Heart right ventricle (tissue), 16 donors: ENCODE measurements around the gene ULK1. TPM values are rescaled to one million over a fixed set of nuclear protein-coding genes. Genes with fewer than 3 reads are reported as not detected.

Experiments used
- ATAC-seq, 8 donors: fragments of 200-7000 bp; cut with Tn5 transposase; one replicate each; pipeline ENCODE4 v1.9.1; 2020; ENCODE audit warnings: mild to moderate bottlenecking in 8 of 8, moderate library complexity in 8 of 8, moderate number of reproducible peaks in 1 of 8
- DNase-seq, 2 donors: peaks; one replicate each; pipeline ENCODE4 v3.0.0-alpha.2; 2020
- H3K27ac ChIP-seq, 10 donors: fragments of 200-600 bp; sonication (generic) in 2 of 10; one replicate each; pipeline versions ENCODE4 v1.5.0 to v1.8.0; 2020 to 2022; ENCODE audit warnings: mild to moderate bottlenecking in 3 of 10
- H3K27me3 ChIP-seq, 7 donors: fragments of 200-600 bp; one replicate each; pipeline ENCODE4 v1.8.0; 2021 to 2022; ENCODE audit warnings: mild to moderate bottlenecking in 2 of 7
- H3K36me3 ChIP-seq, 9 donors: fragments of 200-600 bp; sonication (generic) in 1 of 9; one replicate each; pipeline versions ENCODE4 v1.5.0 to v1.8.0; 2020 to 2022; ENCODE audit warnings: mild to moderate bottlenecking in 2 of 9
- H3K4me1 ChIP-seq, 9 donors: fragments of 200-600 bp; sonication (generic) in 1 of 9; one replicate each; pipeline versions ENCODE4 v1.5.0 to v1.8.0; 2020 to 2022; ENCODE audit warnings: mild to moderate bottlenecking in 4 of 9
- H3K4me3 ChIP-seq, 10 donors: fragments of 200-600 bp; sonication (generic) in 2 of 10; one replicate each; pipeline versions ENCODE4 v1.5.0 to v1.8.0; 2020 to 2022; ENCODE audit warnings: mild to moderate bottlenecking in 7 of 10, moderate library complexity in 2 of 10
- H3K9me3 ChIP-seq, 11 donors: fragments of 200-600 bp in 10 of 11; sonication (generic) in 2 of 11; one replicate each; pipeline versions ENCODE4 v1.5.0 to v1.8.0; 2013 to 2022; ENCODE audit warnings: mild to moderate bottlenecking in 2 of 11, control low read depth in 1 of 11, moderate library complexity in 1 of 11
- CTCF ChIP-seq, 9 donors: fragments of 200-600 bp; sonication (generic) in 2 of 9; IDR thresholded peaks; one replicate each; pipeline versions ENCODE4 v1.5.0 to v1.8.0; 2021 to 2022; ENCODE audit warnings: antibody characterized with exemption in 9 of 9, mild to moderate bottlenecking in 5 of 9, moderate library complexity in 1 of 9
- WGBS, 2 donors: extraction: QIAGEN DNeasy Blood & Tissue Kit; methylation state at CpG; one replicate each; pipeline ENCODE4 v1.1.7; 2013; ENCODE audit warnings: inconsistent platforms in 1 of 2; 5-methylcytosine and 5-hydroxymethylcytosine counted together
- intact Hi-C, 10 donors: fragments of 100-400 bp; cut with DNase I; formaldehyde crosslinking; loops; one replicate each; pipeline versions ENCODE4 v1.11.1 to v1.14.2; 2022
- polyA plus RNA-seq, 2 donors: library from polyadenylated mRNA; stranded (reverse); fragments of 200-250 nt; gene quantifications; one replicate each; pipeline ENCODE4 v1.2.3, GENCODE V29; 2013
- total RNA-seq, 10 donors: library from RNA; stranded (reverse); fragmentation: NEBNext Ultra II Directional in 3 of 10; extraction: Animal tissue kit (Norgen Biotek cat#: 25700) in 3 of 10; gene quantifications; one replicate each; pipeline versions ENCODE4 v1.2.1 to v1.2.4, GENCODE V29; 2021 to 2023
- donor health status: Arrhythmogenic right ventricular cardiomyopathy.
- donor health status: ischemic (EF 13 %, LVEDD 7.1; RV severe dilation, severe dysfunction).
- donor health status: healthy with polysubstance abuse.
- donor health status: DM: no; HTN: yes; CAD: no.
- donor health status: DM: no; HTN: no; CAD: no.
- donor health status: ischemic (EF 25% LVEDD 6.9; RV normal size, moderate dysfunction).
- donor health status: ischemic (EF 25% LVEDD 5.7; RV mildly dilated, moderate dysfunction).
- donor health status: healthy.
- donor health status: DM: yes; HTN: yes; CAD: no.
- donor health status: Ischemic cardiomyopathy.
- donor health status: ischemic (EF 35%, LVEDD 5.7; RV mildly dilated, moderate dysfunction).
- donor health status: nonischemic (EF 11% LVEDD 7.7; RV severe dilation, severe dysfunction).
- donor health status: DM: yes; HTN: yes; CAD: no.
- donor health status: PGD.
- donor health status: ischemic (EF 29% LVEDD 5.4; RV normal size, mild dysfunction).
- donor health status: nonischemic (EF 23%, LVEDD 6.1; RV moderate dilation, normal function).

Gene ULK1
- total and polyA plus RNA-seq, 12 donors: 10.7 to 77.7 (median 48.6) TPM

DNA sequence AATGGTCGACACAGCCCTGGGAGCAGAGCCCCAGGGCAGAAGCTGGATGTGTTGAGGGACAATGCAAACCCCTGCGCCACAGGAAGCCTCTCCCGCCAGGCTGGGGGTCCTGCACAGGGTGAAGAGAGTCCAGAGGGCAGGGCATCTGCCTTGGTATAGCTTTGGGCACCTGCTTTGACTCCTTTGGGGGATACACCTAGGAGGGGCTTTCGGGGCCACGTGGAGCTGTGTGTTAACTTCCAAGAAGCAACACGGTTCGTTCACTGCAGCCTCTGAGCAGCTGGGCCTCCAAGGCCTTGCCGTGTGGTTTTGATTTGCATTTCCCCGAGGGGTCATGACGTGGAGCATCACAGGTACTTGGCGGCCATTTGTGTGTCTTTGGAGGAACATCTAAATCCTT is 28.8 kb downstream of the ULK1 start:
- intact Hi-C loops: no loop called here
- no peak for TF ChIP-seq CTCF (IDR thresholded peaks at IDR 0.05)
- Histone ChIP-seq H3K27me3 (no peaks in the 10 kb centered on the region), H3K4me3 (no peak overlapping the region), H3K9me3 (no peaks in the 10 kb centered on the region), H3K36me3 (peaks cover 0 to 41% (median 24%) of the 10 kb centered on the region in 9 donors), H3K27ac (peak overlapping the region in 6 of 10 donors; percentile 65 to 82 (median 76)), H3K4me1 (peaks cover under 1 to 44% (median 11%) of the 10 kb centered on the region in 9 donors)
- ATAC-seq: no peak
- DNase-seq: no peak
- WGBS, 2 donors: 88 to 90% methylated on average over 11 of the region's 11 CpGs

DNA sequence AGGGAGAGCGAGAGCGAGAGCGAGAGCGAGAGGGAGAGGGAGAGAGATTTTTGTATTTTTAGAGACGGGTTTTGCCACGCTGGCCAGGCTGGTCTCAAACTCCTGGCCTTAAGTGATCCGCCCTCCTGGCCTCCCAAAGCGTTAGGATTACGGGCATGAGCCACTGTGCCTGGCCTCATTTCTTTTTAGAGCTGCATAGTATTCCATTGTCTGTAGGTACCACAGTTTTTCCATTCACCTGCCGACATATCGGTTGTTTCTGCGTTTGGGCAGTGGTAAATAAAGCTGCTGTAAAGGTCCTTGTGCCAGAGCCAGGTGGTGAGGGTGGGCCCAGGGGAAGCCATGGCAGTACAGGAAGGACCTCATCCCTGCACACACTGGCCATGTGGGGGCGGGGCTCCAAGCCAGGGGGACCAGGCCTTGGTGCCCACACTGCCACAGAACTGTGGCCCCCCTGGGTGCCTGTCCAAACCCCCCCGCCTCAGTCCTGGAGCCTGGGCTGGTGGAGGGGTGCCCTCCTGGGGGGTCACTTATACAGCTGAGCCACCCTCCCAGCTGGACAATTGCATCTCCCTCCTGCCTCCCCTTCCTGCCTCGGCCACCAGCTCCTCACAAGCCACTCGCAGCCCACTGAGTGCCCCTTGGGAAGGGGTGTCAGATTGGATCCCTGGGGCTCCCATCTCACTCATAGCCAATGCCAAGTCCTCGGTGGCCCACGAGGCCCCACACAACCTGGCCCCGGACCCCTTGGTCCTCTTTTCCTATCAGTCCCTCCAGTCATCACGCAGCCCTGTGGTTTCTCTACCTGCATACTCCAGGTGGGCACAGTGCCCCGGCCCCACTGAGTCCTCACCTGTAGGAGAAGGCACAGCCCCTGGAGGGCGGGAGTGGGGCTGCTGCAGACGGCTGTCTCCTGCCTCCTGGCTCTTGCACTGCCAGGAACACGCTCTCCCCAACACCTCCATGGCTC is 33.0 kb downstream of the ULK1 start:
- Histone ChIP-seq H3K9me3 (no peaks in the 10 kb centered on the region), H3K27ac (no peak overlapping the region), H3K27me3 (no peaks in the 10 kb centered on the region), H3K4me1 (peaks cover 5 to 47% (median 24%) of the 10 kb centered on the region in 9 donors), H3K36me3 (peaks cover 0 to 18% (median 8%) of the 10 kb centered on the region in 9 donors), H3K4me3 (peak overlapping the region in 1 of 10 donors; percentile 70)
- TF ChIP-seq CTCF (IDR thresholded peaks at IDR 0.05): no peak
- WGBS, 2 donors: 80 to 93% methylated on average over 22 to 24 of the region's 24 CpGs
- ATAC-seq (no peak), DNase-seq (no peak)
- intact Hi-C loops: loop anchor here in 5 of 10 donors (1.0 to 5.0 kb wide), 4 partner anchors 31 to 95 kb away; partner anchors contain the start of gene ULK1 (in 2 of the 5)

DNA sequence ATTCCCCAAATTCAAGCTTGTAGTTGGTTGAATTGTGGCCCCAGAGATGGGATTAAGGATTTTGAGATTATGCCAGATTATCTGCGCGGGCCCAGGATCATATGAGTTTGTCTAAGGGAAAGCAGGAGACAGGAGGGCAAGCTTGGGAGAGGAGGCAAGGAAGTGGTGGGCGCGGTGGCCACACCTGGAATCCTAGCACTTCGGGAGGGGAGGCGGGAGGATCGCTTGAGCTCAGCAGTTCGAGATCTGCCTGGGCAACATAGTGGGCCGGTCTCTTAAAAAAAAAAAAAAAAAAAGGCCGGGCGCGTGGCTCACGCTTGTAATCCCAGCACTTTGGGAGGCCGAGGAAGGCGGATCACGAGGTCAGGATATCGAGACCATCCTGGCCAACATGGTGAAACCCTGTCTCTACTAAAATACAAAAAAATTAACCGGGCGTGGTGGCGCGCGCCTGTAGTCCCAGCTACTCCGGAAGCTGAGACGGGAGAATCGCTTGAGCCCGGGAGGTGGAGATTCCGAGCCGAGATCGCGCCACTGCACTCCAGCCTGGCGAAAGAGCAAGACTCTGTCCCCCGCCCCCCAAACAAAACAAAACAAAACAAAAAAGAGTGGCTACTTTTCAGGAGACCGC is 33.8 kb downstream of the ULK1 start:
- Histone ChIP-seq H3K27me3 (no peaks in the 10 kb centered on the region), H3K36me3 (peaks cover 0 to 25% (median 16%) of the 10 kb centered on the region in 9 donors), H3K4me3 (peak overlapping the region; percentile 52 to 98 (median 80)), H3K4me1 (peaks cover 5 to 40% (median 22%) of the 10 kb centered on the region in 9 donors), H3K9me3 (no peaks in the 10 kb centered on the region), H3K27ac (peak overlapping the region; percentile 88 to 96 (median 92))
- no peak for TF ChIP-seq CTCF (IDR thresholded peaks at IDR 0.05)
- DNase-seq (no peak), ATAC-seq (peak in 6 of 8 donors; percentile 1 to 12 (median 4))
- intact Hi-C loops: loop anchor here in 5 of 10 donors (1.0 to 5.0 kb wide), 4 partner anchors 31 to 96 kb away; partner anchors contain the start of gene ULK1 (in 2 of the 5)
- WGBS, 2 donors: 36 to 37% methylated on average over 29 to 33 of the region's 33 CpGs
